K562 (cell line): ENCODE data around the gene SIGLEC5. TPM values are rescaled to one million over a fixed set of nuclear protein-coding genes. Genes with fewer than 3 reads are reported as not detected.

Experiments
- ATAC-seq: fragments of 200-7000 bp; cut with Tn5 transposase; 3 replicates; pipeline ENCODE4 v1.9.1; 2020; ENCODE audit warnings: moderate library complexity
- BruUV-seq: library from RNA; stranded (reverse); fragments of 400-500 nt; replicated peaks from 2 replicates; lab custom pipeline; 2021; lab: Mats Ljungman, UMichigan
- CTCF ChIA-PET: fragments of 300-600 bp; formaldehyde crosslinking; extraction: SDS; loops from one replicate; lab custom pipeline; 2021; ENCODE audit warnings: low intra/inter-chr PET ratio; lab: Yijun Ruan, JAX
- POLR2A ChIA-PET: fragments of 300-600, 350-650 bp; sonication (Branson Sonifier 250); formaldehyde crosslinking; extraction: SDS; loops from one replicate; lab custom pipeline; 2021; ENCODE audit warnings: antibody characterized with exemption, inconsistent platforms; lab: Yijun Ruan, JAX
- DNase-seq, 4 experiments: peaks; one replicate each; pipeline versions ENCODE4 v3.0.0 to v3.0.0-alpha.2; 2011 to 2018; ENCODE audit warnings: low spot score in 3 of 4, mixed read lengths in 3 of 4; ENCODE audit errors: extremely low read depth in 1 of 4
- FAIRE-seq: peaks from 2 replicates; lab custom pipeline; 2011; peaks lifted over from hg19 to GRCh38; lab: Jason Lieb, UNC
- H2AFZ ChIP-seq: 2 replicates; pipeline ENCODE4 v1.6.0; 2011; ENCODE audit warnings: low read depth, low read length, control low read depth, inconsistent platforms
- H3K27ac ChIP-seq: fragments of 200-600 bp; 3 replicates; pipeline ENCODE4 v1.8.0; 2011; ENCODE audit warnings: low read depth, mild to moderate bottlenecking, control low read depth, inconsistent platforms, low read length, moderate library complexity, mixed read lengths; ENCODE audit errors: extremely low read depth
- H3K27me3 ChIP-seq, 2 experiments: fragments of 300-600 bp in 1 of 2; 2 replicates in 1 of 2; 3 replicates in 1 of 2; pipeline versions ENCODE4 v1.6.0 to v1.8.0; 2011; ENCODE audit warnings: inconsistent platforms in 2 of 2, low read length in 2 of 2, mild to moderate bottlenecking in 1 of 2, mixed read lengths in 1 of 2, moderate library complexity in 1 of 2; ENCODE audit not compliant: control insufficient read depth in 2 of 2, insufficient read depth in 2 of 2
- H3K36me3 ChIP-seq: fragments of 300-600 bp; 3 replicates; pipeline ENCODE4 v1.8.0; 2011; ENCODE audit warnings: mild to moderate bottlenecking, low read length, inconsistent platforms; ENCODE audit not compliant: control insufficient read depth, insufficient read depth
- H3K4me1 ChIP-seq, 2 experiments: fragments of 200-600 bp in 1 of 2; replicated peaks in 1 of 2; 2 replicates in 1 of 2; 3 replicates in 1 of 2; pipeline versions ENCODE4 v1.5.1 to v1.8.0; 2011; ENCODE audit warnings: inconsistent platforms in 2 of 2, low read length in 2 of 2, mild to moderate bottlenecking in 1 of 2, mixed read lengths in 1 of 2, moderate library complexity in 1 of 2; ENCODE audit not compliant: control insufficient read depth in 2 of 2, insufficient read depth in 2 of 2
- H3K4me2 ChIP-seq: 2 replicates; pipeline ENCODE4 v1.6.1; 2011; ENCODE audit warnings: low read length, control low read depth, inconsistent platforms, mixed read lengths; ENCODE audit not compliant: insufficient read depth
- H3K4me3 ChIP-seq: fragments of 200-600 bp; sonication (generic), shearing (Covaris generic); 2 replicates; pipeline ENCODE4 v1.5.1; 2016; ENCODE audit warnings: control low read depth, inconsistent platforms
- H3K79me2 ChIP-seq: fragments of 200-600 bp; 3 replicates; pipeline ENCODE4 v1.8.0; 2011; ENCODE audit warnings: low read length, inconsistent platforms; ENCODE audit not compliant: control insufficient read depth, insufficient read depth
- H3K9ac ChIP-seq, 2 experiments: 2 replicates each; pipeline versions ENCODE4 v1.6.0 to v1.6.1; 2011; ENCODE audit warnings: low read depth in 2 of 2, low read length in 2 of 2, control low read depth in 1 of 2, inconsistent platforms in 1 of 2, mild to moderate bottlenecking in 1 of 2, mixed read lengths in 1 of 2; ENCODE audit not compliant: insufficient read depth in 1 of 2
- H3K9me1 ChIP-seq: one replicate; pipeline ENCODE4 v1.6.0; 2011; ENCODE audit warnings: inconsistent platforms, mild to moderate bottlenecking, low read length, moderate library complexity; ENCODE audit not compliant: control insufficient read depth, insufficient read depth
- H3K9me3 ChIP-seq: replicated peaks from 2 replicates; pipeline ENCODE4 v1.5.1; 2011; ENCODE audit warnings: low read depth, low read length, inconsistent platforms; ENCODE audit not compliant: control insufficient read depth, insufficient read depth
- H4K20me1 ChIP-seq: replicated peaks from 2 replicates; pipeline ENCODE4 v1.6.1; 2011; ENCODE audit warnings: low read length, inconsistent platforms, mixed read lengths; ENCODE audit not compliant: control insufficient read depth, insufficient read depth
- BDP1 ChIP-seq: IDR thresholded peaks from 3 replicates; pipeline ENCODE4 v1.6.1; 2011; ENCODE audit not compliant: insufficient read length, insufficient read depth
- EP300 ChIP-seq: IDR thresholded peaks from 2 replicates; pipeline ENCODE4 v1.6.1; 2012; ENCODE audit warnings: low read length, improper control_type of control experiment
- NEUROD1 ChIP-seq: fragments of 150-350 bp; IDR thresholded peaks from 2 replicates; pipeline ENCODE4 v1.6.1; 2014; ENCODE audit warnings: borderline replicate concordance, low read length, low read depth; ENCODE audit not compliant: partially characterized antibody
- NR2F6 ChIP-seq: fragments of 450-650 bp; formaldehyde crosslinking; IDR thresholded peaks from 2 replicates; pipeline ENCODE4 v1.4.0; 2020; ENCODE audit warnings: mild to moderate bottlenecking
- POLR2AphosphoS2 ChIP-seq: IDR thresholded peaks from 2 replicates; pipeline ENCODE4 v1.6.1; 2012; ENCODE audit warnings: low read length, improper control_type of control experiment
- TBP ChIP-seq: optimal IDR thresholded peaks from 2 replicates; pipeline ENCODE3; 2011; ENCODE audit warnings: low read depth, low read length, improper control_type of control experiment
- WGBS: fragments of 100-300 bp; shearing (Covaris generic); methylation state at CpG from one replicate; pipeline ENCODE4 v1.1.6; 2016; ENCODE audit warnings: low coverage, mixed read lengths; ENCODE audit not compliant: insufficient coverage; ENCODE audit errors: missing lambda C conversion rate; 5-methylcytosine and 5-hydroxymethylcytosine counted together
- in situ Hi-C: fragments of 300-500 bp; cut with MboI; formaldehyde crosslinking; loops from 4 replicates; pipeline ENCODE4 v1.15.0; 2018; ENCODE audit warnings: inconsistent platforms, mixed read lengths
- intact Hi-C: fragments of 100-400 bp; cut with micrococcal nuclease; formaldehyde crosslinking; loops from 2 replicates; pipeline ENCODE4 v1.14.2; 2022
- polyA plus RNA-seq, 8 experiments: library from polyadenylated mRNA; depleted of rRNA in 4 of 8; stranded (reverse) in 5 of 8; unstranded in 3 of 8; fragments of >200 nt; fragmentation: Nextera tagmentation in 2 of 8; fragmentation: Illumina TruSeq in 1 of 8; extraction: Ambion mirVana in 2 of 8; extraction: Trizol in 1 of 8; gene quantifications; 2 replicates each; pipeline versions ENCODE4 v1.2.1 to v1.2.3, GENCODE V29; 2011 to 2014; ENCODE audit warnings: inconsistent platforms in 1 of 8, missing spikeins in 1 of 8
- total RNA-seq, 7 experiments: library from RNA; depleted of rRNA in 6 of 7; stranded (reverse); fragments of >200 nt in 6 of 7; fragmentation: Illumina TruSeq in 2 of 7; extraction: Trizol in 2 of 7; gene quantifications; 2 replicates each; pipeline versions ENCODE4 v1.2.1 to v1.2.3, GENCODE V29; 2011 to 2021; ENCODE audit warnings: low replicate concordance in 1 of 7
- TF ChIP-seq, protein P1 (sequence below): fragments of 250-450 bp; sonication (Bioruptor Pico); IDR thresholded peaks from 2 replicates; pipeline ENCODE4 v1.5.0; 2021
- TF ChIP-seq, protein P2 (sequence below): fragments of 450-650 bp; IDR thresholded peaks from 2 replicates; pipeline ENCODE4 v1.6.1; 2016; ENCODE audit warnings: mild to moderate bottlenecking, moderate library complexity

Gene SIGLEC5
- total and polyA plus RNA-seq, 9 of the 15 experiments (the other 6 are each of a cell fraction or from before 2014, with no cell fraction given), result 0.14 TPM; not detected in 8

DNA sequence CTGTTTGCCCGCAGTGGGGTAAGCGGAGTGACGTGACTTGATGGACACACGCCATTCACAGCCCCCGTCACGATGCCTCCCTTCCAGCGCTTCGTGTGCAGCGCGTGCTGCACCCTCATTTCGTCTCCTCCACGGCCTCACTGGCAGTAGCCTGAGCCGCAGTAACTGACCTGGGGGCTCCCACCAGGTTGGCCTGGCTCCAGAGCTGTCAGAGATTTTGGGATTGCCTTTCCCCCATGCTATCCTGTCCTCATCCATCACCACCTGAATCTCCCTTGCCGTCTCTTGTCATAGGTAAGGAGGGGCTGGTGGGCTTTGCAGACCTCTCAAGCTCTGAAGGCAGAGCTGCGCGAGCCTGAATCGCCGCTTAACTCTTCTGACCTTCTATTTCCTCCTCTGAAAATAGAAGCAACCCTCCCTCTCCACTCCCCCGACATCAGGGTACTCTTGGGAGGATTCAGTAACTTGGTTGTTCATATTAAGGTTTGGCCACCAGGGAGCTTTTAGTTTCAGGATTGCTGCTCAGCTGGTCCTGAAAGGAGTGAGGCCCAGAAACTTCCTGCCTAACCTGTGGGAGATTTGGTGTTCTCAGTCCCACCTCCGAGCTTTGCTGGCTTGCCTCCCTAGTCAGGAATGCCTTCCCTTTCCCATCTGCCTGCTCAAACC lies 27.9 kb downstream of the SIGLEC5 start:
- no peak for ATAC-seq
- no peak overlapping the region for H3K4me2 ChIP-seq
- no peaks in the 10 kb centered on the region for H4K20me1 ChIP-seq
- H3K9me1 ChIP-seq, result no peaks in the 10 kb centered on the region
- no TSS peak for BruUV-seq
- ChIA-PET POLR2A (interaction anchor here (1.1 to 1.2 kb wide), 2 partner anchors 8 to 55 kb away, joined by 3 to 4 read pairs; no protein-coding TSS in a partner anchor), CTCF (no interaction called here)
- H3K79me2 ChIP-seq, result no peaks in the 10 kb centered on the region
- H3K27ac ChIP-seq, result no peak overlapping the region
- FAIRE-seq, result no peak
- no peak overlapping the region for H3K9ac ChIP-seq
- H3K9me3 ChIP-seq, result no peaks in the 10 kb centered on the region
- H3K4me3 ChIP-seq, result no peak overlapping the region
- no peaks in the 10 kb centered on the region for H3K27me3 ChIP-seq
- H2AFZ ChIP-seq, result no peak overlapping the region
- H3K36me3 ChIP-seq, result no peaks in the 10 kb centered on the region
- intact Hi-C loops, result no loop called here
- DNase-seq, result no peak
- in situ Hi-C loops, result no loop called here
- H3K4me1 ChIP-seq, result peaks cover 0 to 8% of the 10 kb centered on the region in 2 experiments; a peak in 1 of 5 replicates
- WGBS, result 81% methylated on average over 18 of the region's 20 CpGs
- TF ChIP-seq BDP1 (no peak), NR2F6 (CRISPR knock-in tag) (no peak), NEUROD1 (no peak), POLR2AphosphoS2 (no peak), TBP (no peak), EP300 (no peak)
- TF ChIP-seq, protein P1, sequence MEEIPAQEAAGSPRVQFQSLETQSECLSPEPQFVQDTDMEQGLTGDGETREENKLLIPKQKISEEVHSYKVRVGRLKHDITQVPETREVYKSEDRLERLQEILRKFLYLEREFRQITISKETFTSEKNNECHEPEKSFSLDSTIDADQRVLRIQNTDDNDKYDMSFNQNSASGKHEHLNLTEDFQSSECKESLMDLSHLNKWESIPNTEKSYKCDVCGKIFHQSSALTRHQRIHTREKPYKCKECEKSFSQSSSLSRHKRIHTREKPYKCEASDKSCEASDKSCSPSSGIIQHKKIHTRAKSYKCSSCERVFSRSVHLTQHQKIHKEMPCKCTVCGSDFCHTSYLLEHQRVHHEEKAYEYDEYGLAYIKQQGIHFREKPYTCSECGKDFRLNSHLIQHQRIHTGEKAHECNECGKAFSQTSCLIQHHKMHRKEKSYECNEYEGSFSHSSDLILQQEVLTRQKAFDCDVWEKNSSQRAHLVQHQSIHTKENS (CRISPR knock-in tag), result no peak
- TF ChIP-seq, protein P2, sequence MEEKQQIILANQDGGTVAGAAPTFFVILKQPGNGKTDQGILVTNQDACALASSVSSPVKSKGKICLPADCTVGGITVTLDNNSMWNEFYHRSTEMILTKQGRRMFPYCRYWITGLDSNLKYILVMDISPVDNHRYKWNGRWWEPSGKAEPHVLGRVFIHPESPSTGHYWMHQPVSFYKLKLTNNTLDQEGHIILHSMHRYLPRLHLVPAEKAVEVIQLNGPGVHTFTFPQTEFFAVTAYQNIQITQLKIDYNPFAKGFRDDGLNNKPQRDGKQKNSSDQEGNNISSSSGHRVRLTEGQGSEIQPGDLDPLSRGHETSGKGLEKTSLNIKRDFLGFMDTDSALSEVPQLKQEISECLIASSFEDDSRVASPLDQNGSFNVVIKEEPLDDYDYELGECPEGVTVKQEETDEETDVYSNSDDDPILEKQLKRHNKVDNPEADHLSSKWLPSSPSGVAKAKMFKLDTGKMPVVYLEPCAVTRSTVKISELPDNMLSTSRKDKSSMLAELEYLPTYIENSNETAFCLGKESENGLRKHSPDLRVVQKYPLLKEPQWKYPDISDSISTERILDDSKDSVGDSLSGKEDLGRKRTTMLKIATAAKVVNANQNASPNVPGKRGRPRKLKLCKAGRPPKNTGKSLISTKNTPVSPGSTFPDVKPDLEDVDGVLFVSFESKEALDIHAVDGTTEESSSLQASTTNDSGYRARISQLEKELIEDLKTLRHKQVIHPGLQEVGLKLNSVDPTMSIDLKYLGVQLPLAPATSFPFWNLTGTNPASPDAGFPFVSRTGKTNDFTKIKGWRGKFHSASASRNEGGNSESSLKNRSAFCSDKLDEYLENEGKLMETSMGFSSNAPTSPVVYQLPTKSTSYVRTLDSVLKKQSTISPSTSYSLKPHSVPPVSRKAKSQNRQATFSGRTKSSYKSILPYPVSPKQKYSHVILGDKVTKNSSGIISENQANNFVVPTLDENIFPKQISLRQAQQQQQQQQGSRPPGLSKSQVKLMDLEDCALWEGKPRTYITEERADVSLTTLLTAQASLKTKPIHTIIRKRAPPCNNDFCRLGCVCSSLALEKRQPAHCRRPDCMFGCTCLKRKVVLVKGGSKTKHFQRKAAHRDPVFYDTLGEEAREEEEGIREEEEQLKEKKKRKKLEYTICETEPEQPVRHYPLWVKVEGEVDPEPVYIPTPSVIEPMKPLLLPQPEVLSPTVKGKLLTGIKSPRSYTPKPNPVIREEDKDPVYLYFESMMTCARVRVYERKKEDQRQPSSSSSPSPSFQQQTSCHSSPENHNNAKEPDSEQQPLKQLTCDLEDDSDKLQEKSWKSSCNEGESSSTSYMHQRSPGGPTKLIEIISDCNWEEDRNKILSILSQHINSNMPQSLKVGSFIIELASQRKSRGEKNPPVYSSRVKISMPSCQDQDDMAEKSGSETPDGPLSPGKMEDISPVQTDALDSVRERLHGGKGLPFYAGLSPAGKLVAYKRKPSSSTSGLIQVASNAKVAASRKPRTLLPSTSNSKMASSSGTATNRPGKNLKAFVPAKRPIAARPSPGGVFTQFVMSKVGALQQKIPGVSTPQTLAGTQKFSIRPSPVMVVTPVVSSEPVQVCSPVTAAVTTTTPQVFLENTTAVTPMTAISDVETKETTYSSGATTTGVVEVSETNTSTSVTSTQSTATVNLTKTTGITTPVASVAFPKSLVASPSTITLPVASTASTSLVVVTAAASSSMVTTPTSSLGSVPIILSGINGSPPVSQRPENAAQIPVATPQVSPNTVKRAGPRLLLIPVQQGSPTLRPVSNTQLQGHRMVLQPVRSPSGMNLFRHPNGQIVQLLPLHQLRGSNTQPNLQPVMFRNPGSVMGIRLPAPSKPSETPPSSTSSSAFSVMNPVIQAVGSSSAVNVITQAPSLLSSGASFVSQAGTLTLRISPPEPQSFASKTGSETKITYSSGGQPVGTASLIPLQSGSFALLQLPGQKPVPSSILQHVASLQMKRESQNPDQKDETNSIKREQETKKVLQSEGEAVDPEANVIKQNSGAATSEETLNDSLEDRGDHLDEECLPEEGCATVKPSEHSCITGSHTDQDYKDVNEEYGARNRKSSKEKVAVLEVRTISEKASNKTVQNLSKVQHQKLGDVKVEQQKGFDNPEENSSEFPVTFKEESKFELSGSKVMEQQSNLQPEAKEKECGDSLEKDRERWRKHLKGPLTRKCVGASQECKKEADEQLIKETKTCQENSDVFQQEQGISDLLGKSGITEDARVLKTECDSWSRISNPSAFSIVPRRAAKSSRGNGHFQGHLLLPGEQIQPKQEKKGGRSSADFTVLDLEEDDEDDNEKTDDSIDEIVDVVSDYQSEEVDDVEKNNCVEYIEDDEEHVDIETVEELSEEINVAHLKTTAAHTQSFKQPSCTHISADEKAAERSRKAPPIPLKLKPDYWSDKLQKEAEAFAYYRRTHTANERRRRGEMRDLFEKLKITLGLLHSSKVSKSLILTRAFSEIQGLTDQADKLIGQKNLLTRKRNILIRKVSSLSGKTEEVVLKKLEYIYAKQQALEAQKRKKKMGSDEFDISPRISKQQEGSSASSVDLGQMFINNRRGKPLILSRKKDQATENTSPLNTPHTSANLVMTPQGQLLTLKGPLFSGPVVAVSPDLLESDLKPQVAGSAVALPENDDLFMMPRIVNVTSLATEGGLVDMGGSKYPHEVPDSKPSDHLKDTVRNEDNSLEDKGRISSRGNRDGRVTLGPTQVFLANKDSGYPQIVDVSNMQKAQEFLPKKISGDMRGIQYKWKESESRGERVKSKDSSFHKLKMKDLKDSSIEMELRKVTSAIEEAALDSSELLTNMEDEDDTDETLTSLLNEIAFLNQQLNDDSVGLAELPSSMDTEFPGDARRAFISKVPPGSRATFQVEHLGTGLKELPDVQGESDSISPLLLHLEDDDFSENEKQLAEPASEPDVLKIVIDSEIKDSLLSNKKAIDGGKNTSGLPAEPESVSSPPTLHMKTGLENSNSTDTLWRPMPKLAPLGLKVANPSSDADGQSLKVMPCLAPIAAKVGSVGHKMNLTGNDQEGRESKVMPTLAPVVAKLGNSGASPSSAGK, result no peak
